Measurements from ENCODE around the gene NOC2L. TPM values are rescaled to one million over a fixed set of nuclear protein-coding genes. Genes with fewer than 3 reads are reported as not detected.

NOC2L gene
- polyA plus RNA-seq, 1 donor (not counting 4 experiments of a cell fraction or from before 2014, with no cell fraction given): 51.8 TPM

- no peak overlapping the region for H3K4me3 ChIP-seq (ENCODE audit: control insufficient read depth in 2 of 3, extremely low read depth in 1 of 3, insufficient read depth in 2 of 3, low read depth in 1 of 3, low read length in 3 of 3)
- no peaks in the 10 kb centered on the region for H3K9me3 ChIP-seq (ENCODE audit: control insufficient read depth, low read depth, low read length)
- DNase-seq (ENCODE audit: low read depth, low spot score) (no peak), FAIRE-seq (no peak)
- no peak overlapping the region for H3K9ac ChIP-seq (ENCODE audit: control insufficient read depth, extremely low read depth, insufficient read depth, low read length)
- no peaks in the 10 kb centered on the region for H4K20me1 ChIP-seq (ENCODE audit: control insufficient read depth, extremely low read depth, insufficient read depth, low read length)
- no peak overlapping the region for H3K27ac ChIP-seq (ENCODE audit: control insufficient read depth, insufficient read depth, low read length)
- H3K4me2 ChIP-seq (ENCODE audit: control insufficient read depth, extremely low read depth, insufficient read depth, low read depth, low read length): no peak overlapping the region
- peaks cover 7% of the 10 kb centered on the region for H3K4me1 ChIP-seq (ENCODE audit: control insufficient read depth, extremely low read depth, insufficient read depth, low read length)
- dilution Hi-C loops (cut with MboI; ENCODE audit: extremely low pct_ligation_motif_present, low sequenced_read_pairs): no loop called here
- no peak overlapping the region for H2AFZ ChIP-seq (ENCODE audit: control insufficient read depth, low read length)
- no peaks in the 10 kb centered on the region for H3K9me1 ChIP-seq (ENCODE audit: control insufficient read depth, extremely low read depth, insufficient read depth, low read length)
- H3K27me3 ChIP-seq (ENCODE audit: control insufficient read depth, extremely low read depth, insufficient read depth, low read length): peaks cover 13% of the 10 kb centered on the region
- no peaks in the 10 kb centered on the region for H3K36me3 ChIP-seq (ENCODE audit: control insufficient read depth in 2 of 2, extremely low read depth in 1 of 2, insufficient read depth in 2 of 2, low read length in 2 of 2)
- no peaks in the 10 kb centered on the region for H3K79me2 ChIP-seq (ENCODE audit: control insufficient read depth, insufficient read depth, low read length)
- no peak for TF ChIP-seq CTCF (optimal IDR thresholded peaks at IDR 0.05 in 1 of 3, IDR thresholded peaks at IDR 0.05 in 1 of 3, conservative IDR thresholded peaks at IDR 0.05 in 1 of 3; ENCODE audit: extremely low read depth in 1 of 3, insufficient read depth in 2 of 3, low read length in 3 of 3)
- TF ChIP-seq EZH2 (IDR thresholded peaks at IDR 0.05; ENCODE audit: low read length): no peak
Measured at GRCh38 chr1:903721-904271, 55.3 kb downstream of the NOC2L start.

GRCh38 chr1:903305-903704 is 55.8 kb downstream of the NOC2L start:
- Histone ChIP-seq H3K4me2 (ENCODE audit: control insufficient read depth, extremely low read depth, insufficient read depth, low read depth, low read length) (no peak overlapping the region), H3K9me3 (ENCODE audit: control insufficient read depth, low read depth, low read length) (no peaks in the 10 kb centered on the region), H4K20me1 (ENCODE audit: control insufficient read depth, extremely low read depth, insufficient read depth, low read length) (no peaks in the 10 kb centered on the region), H3K79me2 (ENCODE audit: control insufficient read depth, insufficient read depth, low read length) (no peaks in the 10 kb centered on the region), H3K27ac (ENCODE audit: control insufficient read depth, insufficient read depth, low read length) (no peak overlapping the region), H3K4me1 (ENCODE audit: control insufficient read depth, extremely low read depth, insufficient read depth, low read length) (peaks cover 7% of the 10 kb centered on the region), H3K9ac (ENCODE audit: control insufficient read depth, extremely low read depth, insufficient read depth, low read length) (no peak overlapping the region), H3K36me3 (ENCODE audit: control insufficient read depth in 2 of 2, extremely low read depth in 1 of 2, insufficient read depth in 2 of 2, low read length in 2 of 2) (no peaks in the 10 kb centered on the region), H3K27me3 (ENCODE audit: control insufficient read depth, extremely low read depth, insufficient read depth, low read length) (peaks cover 17% of the 10 kb centered on the region), H3K9me1 (ENCODE audit: control insufficient read depth, extremely low read depth, insufficient read depth, low read length) (no peaks in the 10 kb centered on the region), H2AFZ (ENCODE audit: control insufficient read depth, low read length) (no peak overlapping the region), H3K4me3 (ENCODE audit: control insufficient read depth in 2 of 3, extremely low read depth in 1 of 3, insufficient read depth in 2 of 3, low read depth in 1 of 3, low read length in 3 of 3) (no peak overlapping the region)
- no peak for DNase-seq (ENCODE audit: low read depth, low spot score)
- TF ChIP-seq EZH2 (IDR thresholded peaks at IDR 0.05; ENCODE audit: low read length) (no peak), CTCF (optimal IDR thresholded peaks at IDR 0.05 in 1 of 3, IDR thresholded peaks at IDR 0.05 in 1 of 3, conservative IDR thresholded peaks at IDR 0.05 in 1 of 3; ENCODE audit: extremely low read depth in 1 of 3, insufficient read depth in 2 of 3, low read length in 3 of 3) (no peak)
- dilution Hi-C loops (cut with MboI; ENCODE audit: extremely low pct_ligation_motif_present, low sequenced_read_pairs): no loop called here
- FAIRE-seq: no peak

All from keratinocyte (primary cell).